HepG2 (cell line): ENCODE data around the gene ARSB. TPM values are rescaled to one million over a fixed set of nuclear protein-coding genes. Genes with fewer than 3 reads are reported as not detected.

Experiments used
- ATAC-seq: fragments of 200-7000 bp; cut with Tn5 transposase; 3 replicates; pipeline ENCODE4 v1.9.1; 2020; ENCODE audit warnings: mild to moderate bottlenecking, moderate library complexity
- BruUV-seq: library from RNA; stranded (reverse); fragments of 400-500 nt; replicated peaks from 2 replicates; lab custom pipeline; 2021; lab: Mats Ljungman, UMichigan
- CTCF ChIA-PET: fragments of 300-600 bp; formaldehyde crosslinking; extraction: SDS; loops from one replicate; lab custom pipeline; 2021; ENCODE audit warnings: low total read pairs, inconsistent platforms, low intra/inter-chr PET ratio; lab: Yijun Ruan, JAX
- POLR2A ChIA-PET: fragments of 350-600 bp; sonication (Branson Sonifier 250); formaldehyde crosslinking; loops from one replicate; lab custom pipeline; 2020; ENCODE audit warnings: antibody characterized with exemption, inconsistent platforms; lab: Yijun Ruan, JAX
- DNase-seq: peaks from one replicate; pipeline ENCODE4 v3.0.0-alpha.2; 2015; ENCODE audit warnings: low spot score
- FAIRE-seq: peaks from 3 replicates; lab custom pipeline; 2011; peaks lifted over from hg19 to GRCh38; lab: Jason Lieb, UNC
- H2AFZ ChIP-seq: one replicate; pipeline ENCODE4 v1.6.1; 2011; ENCODE audit warnings: low read length, inconsistent platforms
- H3K27ac ChIP-seq: fragments of 300-600 bp; 3 replicates; pipeline ENCODE4 v1.8.0; 2011; ENCODE audit warnings: mixed run types, mild to moderate bottlenecking, mixed read lengths, low read length, inconsistent platforms; ENCODE audit not compliant: insufficient read depth; ENCODE audit errors: extremely low read length
- H3K27me3 ChIP-seq, 2 experiments: fragments of 200-600 bp in 1 of 2; 2 replicates in 1 of 2; 3 replicates in 1 of 2; pipeline versions ENCODE4 v1.6.0 to v1.8.0; 2011; ENCODE audit warnings: low read length in 2 of 2, mild to moderate bottlenecking in 2 of 2, moderate library complexity in 2 of 2, inconsistent platforms in 1 of 2; ENCODE audit not compliant: insufficient read depth in 2 of 2, control insufficient read depth in 1 of 2
- H3K36me3 ChIP-seq, 2 experiments: fragments of 200-600 bp in 1 of 2; replicated peaks in 1 of 2; 2 replicates in 1 of 2; 3 replicates in 1 of 2; pipeline versions ENCODE4 v1.5.1 to v1.8.0; 2011; ENCODE audit warnings: low read length in 2 of 2, inconsistent platforms in 1 of 2; ENCODE audit not compliant: insufficient read depth in 2 of 2, control insufficient read depth in 1 of 2
- H3K4me1 ChIP-seq: 2 replicates; pipeline ENCODE4 v1.5.1; 2012; ENCODE audit warnings: low read length, inconsistent platforms; ENCODE audit not compliant: insufficient read depth
- H3K4me2 ChIP-seq: 2 replicates; pipeline ENCODE4 v1.6.0; 2011; ENCODE audit warnings: low read depth, low read length, inconsistent platforms
- H3K4me3 ChIP-seq, 3 experiments: fragments of 200-600 bp in 1 of 3; sonication (generic), shearing (Covaris generic) in 1 of 3; replicated peaks in 1 of 3; 2 replicates each; pipeline ENCODE4 v1.5.1; 2011 to 2016; ENCODE audit warnings: low read length in 3 of 3, inconsistent platforms in 2 of 3, low read depth in 2 of 3, mild to moderate bottlenecking in 2 of 3, control low read depth in 1 of 3, mixed read lengths in 1 of 3; ENCODE audit not compliant: insufficient read depth in 1 of 3
- H3K79me2 ChIP-seq: one replicate; pipeline ENCODE4 v1.6.1; 2011; ENCODE audit warnings: low read length, inconsistent platforms; ENCODE audit not compliant: insufficient read depth
- H3K9ac ChIP-seq: 2 replicates; pipeline ENCODE4 v1.6.0; 2011; ENCODE audit warnings: mild to moderate bottlenecking, low read depth, low read length, inconsistent platforms; ENCODE audit not compliant: insufficient read depth
- H3K9me3 ChIP-seq: 2 replicates; pipeline ENCODE4 v1.5.1; 2012; ENCODE audit warnings: mild to moderate bottlenecking, low read length
- H4K20me1 ChIP-seq: 2 replicates; pipeline ENCODE4 v1.6.0; 2011; ENCODE audit warnings: inconsistent platforms, mild to moderate bottlenecking, low read length, moderate library complexity; ENCODE audit not compliant: insufficient read depth
- ATF1 ChIP-seq: IDR thresholded peaks from 2 replicates; pipeline ENCODE4 v1.6.1; 2016; ENCODE audit warnings: mild to moderate bottlenecking, control low read depth
- BRD4 ChIP-seq: sonication (generic); formaldehyde crosslinking; IDR thresholded peaks from 2 replicates; pipeline ENCODE4 v1.4.0; 2020; ENCODE audit warnings: missing genetic modification reagents
- FOXC1 ChIP-seq: sonication (generic); formaldehyde crosslinking; IDR thresholded peaks from 2 replicates; pipeline ENCODE4 v1.8.0; 2022; ENCODE audit warnings: mild to moderate bottlenecking, missing genetic modification reagents, borderline replicate concordance
- FOXK1 ChIP-seq: sonication (generic); formaldehyde crosslinking; IDR thresholded peaks from 2 replicates; pipeline ENCODE4 v1.4.0; 2020; ENCODE audit warnings: low read depth, missing genetic modification reagents, borderline replicate concordance
- HDAC1 ChIP-seq: sonication (generic); formaldehyde crosslinking; IDR thresholded peaks from 2 replicates; pipeline ENCODE4 v1.5.1; 2020; ENCODE audit warnings: mild to moderate bottlenecking, missing genetic modification reagents
- KDM3A ChIP-seq: IDR thresholded peaks from 2 replicates; pipeline ENCODE4 v1.6.1; 2018; ENCODE audit warnings: low read depth, missing compliant biosample characterization
- SP1 ChIP-seq, 2 experiments: fragments of 450-650 bp in 1 of 2; sonication (generic) in 1 of 2; formaldehyde crosslinking in 1 of 2; IDR thresholded peaks; 2 replicates each; pipeline versions ENCODE4 v1.4.0 to v1.6.1; 2016 to 2020; ENCODE audit warnings: missing genetic modification reagents in 1 of 2
- SP5 ChIP-seq: IDR thresholded peaks from 2 replicates; pipeline ENCODE4 v1.6.1; 2016; ENCODE audit warnings: low read depth, borderline replicate concordance
- SSRP1 ChIP-seq: IDR thresholded peaks from 2 replicates; pipeline ENCODE4 v1.6.1; 2016; ENCODE audit warnings: control low read depth
- YEATS2 ChIP-seq: sonication (generic); formaldehyde crosslinking; IDR thresholded peaks from 2 replicates; pipeline ENCODE4 v1.4.0; 2020; ENCODE audit warnings: missing genetic modification reagents, borderline replicate concordance
- ZNF234 ChIP-seq: sonication (generic); formaldehyde crosslinking; conservative IDR thresholded peaks from 2 replicates; pipeline ENCODE4 v1.5.1; 2020; ENCODE audit warnings: mild to moderate bottlenecking, missing genetic modification reagents
- ZNF775 ChIP-seq: sonication (generic); formaldehyde crosslinking; IDR thresholded peaks from 2 replicates; pipeline ENCODE4 v1.4.0; 2020; ENCODE audit warnings: missing genetic modification reagents, mild to moderate bottlenecking, moderate library complexity, borderline replicate concordance
- ZSCAN12 ChIP-seq: sonication (generic); formaldehyde crosslinking; IDR thresholded peaks from 2 replicates; pipeline ENCODE4 v1.9.0; 2021; ENCODE audit warnings: mild to moderate bottlenecking, missing genetic modification reagents
- WGBS: methylation state at CpG from one replicate; pipeline ENCODE4 v1.1.6; 2017; ENCODE audit warnings: low lambda C conversion rate; 5-methylcytosine and 5-hydroxymethylcytosine counted together
- in situ Hi-C: cut with HindIII; loops from 2 replicates; pipeline ENCODE4 v1.10.0; 2017; ENCODE audit warnings: low pct_unique_long_range_greater_than_20kb; ENCODE audit not compliant: extremely low pct_ligation_motif_present
- intact Hi-C: fragments of 100-400 bp; cut with micrococcal nuclease; formaldehyde crosslinking; loops from one replicate; pipeline ENCODE4 v1.10.0; 2022; ENCODE audit not compliant: unreplicated experiment
- polyA plus RNA-seq, 8 experiments: library from polyadenylated mRNA; depleted of rRNA in 3 of 8; stranded (reverse) in 7 of 8; unstranded in 1 of 8; fragments of >200 nt; fragmentation: Illumina TruSeq in 4 of 8; extraction: Trizol in 4 of 8; gene quantifications; 2 replicates each; pipeline versions ENCODE4 v1.2.1 to v1.2.3, GENCODE V29; 2011 to 2016; ENCODE audit warnings: low read depth in 4 of 8, missing spikeins in 1 of 8, mixed read lengths in 1 of 8; ENCODE audit not compliant: insufficient read depth in 1 of 8
- total RNA-seq, 5 experiments: library from RNA; depleted of rRNA; stranded (reverse); fragments of >200 nt; fragmentation: Illumina TruSeq; extraction: Trizol; gene quantifications; 2 replicates each; pipeline ENCODE4 v1.2.3, GENCODE V29; 2016; ENCODE audit warnings: low read depth in 1 of 5
- TF ChIP-seq, protein P1 (sequence below): IDR thresholded peaks from 2 replicates; pipeline ENCODE4 v1.6.1; 2016; ENCODE audit warnings: low read depth, missing genetic modification reagents, missing compliant biosample characterization
- TF ChIP-seq, protein P2 (sequence below), 2 experiments: sonication (generic) in 1 of 2; formaldehyde crosslinking in 1 of 2; IDR thresholded peaks; 2 replicates each; pipeline versions ENCODE4 v1.4.0 to v1.6.1; 2016 to 2020; ENCODE audit warnings: borderline replicate concordance in 1 of 2, low read depth in 1 of 2, mild to moderate bottlenecking in 1 of 2, missing genetic modification reagents in 1 of 2

Gene ARSB
- total and polyA plus RNA-seq, 2 of the 13 experiments (the other 11 are each of a cell fraction or from before 2014, with no cell fraction given): 52.6 to 66.4 TPM

DNA sequence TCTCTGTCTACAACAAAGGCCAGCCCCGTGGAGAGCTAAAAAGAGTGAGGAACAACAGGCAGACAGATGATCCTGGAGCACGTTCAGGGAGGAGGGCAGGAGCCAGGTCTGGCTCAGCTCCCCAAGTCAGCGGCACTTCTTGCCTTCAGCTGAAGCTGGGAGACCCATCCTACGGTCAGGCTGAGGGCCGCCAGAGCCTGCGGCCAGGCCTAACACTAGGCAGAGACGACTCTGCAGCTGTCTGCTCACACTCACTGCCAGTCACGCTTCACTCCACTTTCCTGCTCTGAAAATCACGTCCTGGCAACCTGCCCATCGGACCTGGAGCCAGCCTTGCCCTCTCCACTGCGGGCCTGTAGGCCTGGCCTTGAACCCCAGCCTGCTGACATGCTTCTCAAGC is 175.7 kb downstream of the ARSB start (continued):
- TF ChIP-seq, protein P1, sequence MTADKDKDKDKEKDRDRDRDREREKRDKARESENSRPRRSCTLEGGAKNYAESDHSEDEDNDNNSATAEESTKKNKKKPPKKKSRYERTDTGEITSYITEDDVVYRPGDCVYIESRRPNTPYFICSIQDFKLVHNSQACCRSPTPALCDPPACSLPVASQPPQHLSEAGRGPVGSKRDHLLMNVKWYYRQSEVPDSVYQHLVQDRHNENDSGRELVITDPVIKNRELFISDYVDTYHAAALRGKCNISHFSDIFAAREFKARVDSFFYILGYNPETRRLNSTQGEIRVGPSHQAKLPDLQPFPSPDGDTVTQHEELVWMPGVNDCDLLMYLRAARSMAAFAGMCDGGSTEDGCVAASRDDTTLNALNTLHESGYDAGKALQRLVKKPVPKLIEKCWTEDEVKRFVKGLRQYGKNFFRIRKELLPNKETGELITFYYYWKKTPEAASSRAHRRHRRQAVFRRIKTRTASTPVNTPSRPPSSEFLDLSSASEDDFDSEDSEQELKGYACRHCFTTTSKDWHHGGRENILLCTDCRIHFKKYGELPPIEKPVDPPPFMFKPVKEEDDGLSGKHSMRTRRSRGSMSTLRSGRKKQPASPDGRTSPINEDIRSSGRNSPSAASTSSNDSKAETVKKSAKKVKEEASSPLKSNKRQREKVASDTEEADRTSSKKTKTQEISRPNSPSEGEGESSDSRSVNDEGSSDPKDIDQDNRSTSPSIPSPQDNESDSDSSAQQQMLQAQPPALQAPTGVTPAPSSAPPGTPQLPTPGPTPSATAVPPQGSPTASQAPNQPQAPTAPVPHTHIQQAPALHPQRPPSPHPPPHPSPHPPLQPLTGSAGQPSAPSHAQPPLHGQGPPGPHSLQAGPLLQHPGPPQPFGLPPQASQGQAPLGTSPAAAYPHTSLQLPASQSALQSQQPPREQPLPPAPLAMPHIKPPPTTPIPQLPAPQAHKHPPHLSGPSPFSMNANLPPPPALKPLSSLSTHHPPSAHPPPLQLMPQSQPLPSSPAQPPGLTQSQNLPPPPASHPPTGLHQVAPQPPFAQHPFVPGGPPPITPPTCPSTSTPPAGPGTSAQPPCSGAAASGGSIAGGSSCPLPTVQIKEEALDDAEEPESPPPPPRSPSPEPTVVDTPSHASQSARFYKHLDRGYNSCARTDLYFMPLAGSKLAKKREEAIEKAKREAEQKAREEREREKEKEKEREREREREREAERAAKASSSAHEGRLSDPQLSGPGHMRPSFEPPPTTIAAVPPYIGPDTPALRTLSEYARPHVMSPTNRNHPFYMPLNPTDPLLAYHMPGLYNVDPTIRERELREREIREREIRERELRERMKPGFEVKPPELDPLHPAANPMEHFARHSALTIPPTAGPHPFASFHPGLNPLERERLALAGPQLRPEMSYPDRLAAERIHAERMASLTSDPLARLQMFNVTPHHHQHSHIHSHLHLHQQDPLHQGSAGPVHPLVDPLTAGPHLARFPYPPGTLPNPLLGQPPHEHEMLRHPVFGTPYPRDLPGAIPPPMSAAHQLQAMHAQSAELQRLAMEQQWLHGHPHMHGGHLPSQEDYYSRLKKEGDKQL: no peak
- no peak for TF ChIP-seq FOXK1

DNA sequence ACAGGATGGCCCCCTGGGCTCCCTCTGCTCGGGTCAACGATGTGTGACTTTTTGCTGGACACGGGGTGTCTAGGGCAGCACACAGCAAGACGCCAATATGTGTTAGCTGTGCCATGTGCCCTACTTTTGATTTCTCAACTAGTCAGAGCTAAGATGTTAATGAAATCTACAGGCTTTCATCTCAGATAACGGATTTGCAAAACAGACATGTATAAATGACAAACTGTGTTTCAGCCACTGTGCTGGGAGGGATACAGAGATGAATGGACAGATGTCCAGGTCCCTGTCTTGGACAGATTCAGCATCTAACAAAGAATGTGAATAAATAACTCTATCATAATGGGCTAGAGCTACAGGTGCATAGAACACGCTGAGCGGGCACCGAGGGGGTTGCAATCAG is 176.3 kb downstream of the ARSB start:
- POLR2A ChIA-PET: no interaction called here
- H3K9ac ChIP-seq: no peak overlapping the region
- TF ChIP-seq, protein P2, sequence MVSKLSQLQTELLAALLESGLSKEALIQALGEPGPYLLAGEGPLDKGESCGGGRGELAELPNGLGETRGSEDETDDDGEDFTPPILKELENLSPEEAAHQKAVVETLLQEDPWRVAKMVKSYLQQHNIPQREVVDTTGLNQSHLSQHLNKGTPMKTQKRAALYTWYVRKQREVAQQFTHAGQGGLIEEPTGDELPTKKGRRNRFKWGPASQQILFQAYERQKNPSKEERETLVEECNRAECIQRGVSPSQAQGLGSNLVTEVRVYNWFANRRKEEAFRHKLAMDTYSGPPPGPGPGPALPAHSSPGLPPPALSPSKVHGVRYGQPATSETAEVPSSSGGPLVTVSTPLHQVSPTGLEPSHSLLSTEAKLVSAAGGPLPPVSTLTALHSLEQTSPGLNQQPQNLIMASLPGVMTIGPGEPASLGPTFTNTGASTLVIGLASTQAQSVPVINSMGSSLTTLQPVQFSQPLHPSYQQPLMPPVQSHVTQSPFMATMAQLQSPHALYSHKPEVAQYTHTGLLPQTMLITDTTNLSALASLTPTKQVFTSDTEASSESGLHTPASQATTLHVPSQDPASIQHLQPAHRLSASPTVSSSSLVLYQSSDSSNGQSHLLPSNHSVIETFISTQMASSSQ (IDR thresholded peaks at IDR 0.05; ENCODE audit: low read depth): no peak
- TF ChIP-seq, protein P2 (CRISPR knock-in tag; IDR thresholded peaks at IDR 0.05; ENCODE audit: borderline replicate concordance): no peak
- TF ChIP-seq KDM3A (CRISPR knock-in tag) (no peak), HDAC1 (CRISPR knock-in tag) (no peak), FOXC1 (no peak), BRD4 (CRISPR knock-in tag) (no peak), SSRP1 (CRISPR knock-in tag) (no peak), ZNF234 (CRISPR knock-in tag) (no peak), YEATS2 (CRISPR knock-in tag) (no peak), ZSCAN12 (no peak), ZNF775 (CRISPR knock-in tag) (no peak), ATF1 (CRISPR knock-in tag) (no peak), SP1 (IDR thresholded peaks at IDR 0.05) (no peak), SP1 (CRISPR knock-in tag; IDR thresholded peaks at IDR 0.05) (no peak), SP5 (CRISPR knock-in tag) (no peak)

More for the DNA sequence above, 176.3 kb downstream of the ARSB start:
- no peak overlapping the region for H3K4me2 ChIP-seq
- no peak overlapping the region for H2AFZ ChIP-seq
- ATAC-seq (no peak), FAIRE-seq (no peak), DNase-seq (no peak)
- H3K27ac ChIP-seq: no peak overlapping the region
- in situ Hi-C loops: no loop called here
- H3K36me3 ChIP-seq: peaks cover 4 to 14% of the 10 kb centered on the region in 2 experiments; a peak in 3 of 5 replicates
- CTCF ChIA-PET: no interaction called here
- H4K20me1 ChIP-seq: no peaks in the 10 kb centered on the region
- intact Hi-C loops: no loop called here
- H3K79me2 ChIP-seq: no peaks in the 10 kb centered on the region
- no TSS peak for BruUV-seq
- H3K4me3 ChIP-seq: no peak overlapping the region
- H3K4me1 ChIP-seq: no peaks in the 10 kb centered on the region
- H3K9me3 ChIP-seq: no peaks in the 10 kb centered on the region
- no peaks in the 10 kb centered on the region for H3K27me3 ChIP-seq
- WGBS: 98% methylated on average over 8 of the region's 8 CpGs
